CD14-positive monocyte (primary cell): ENCODE results near the gene SPATA13. TPM values are rescaled to one million over a fixed set of nuclear protein-coding genes. Genes with fewer than 3 reads are reported as not detected.
A peak's percentile ranks its signal among the peaks of the same experiment; 100 is the strongest.

Experiments used
- DNase-seq, 3 donors: peaks; one replicate each; pipeline ENCODE4 v3.0.0-alpha.2; 2011 to 2022
- H2AFZ ChIP-seq: 2 replicates; pipeline ENCODE4 v1.6.0; 2012; ENCODE audit warnings: mild to moderate bottlenecking, low read depth, low read length, inconsistent platforms; ENCODE audit not compliant: insufficient read depth, poor library complexity, severe bottlenecking
- H3K27ac ChIP-seq, 2 donors: 1 replicate in 1 of 2; 2 replicates in 1 of 2; pipeline ENCODE4 v1.5.1; 2012 to 2013; ENCODE audit warnings: low read length in 2 of 2, control low read depth in 1 of 2, inconsistent platforms in 1 of 2, low read depth in 1 of 2, mild to moderate bottlenecking in 1 of 2
- H3K27me3 ChIP-seq, 2 donors: one replicate each; pipeline versions ENCODE4 v1.6.0 to v1.6.1; 2011 to 2013; ENCODE audit warnings: low read length in 2 of 2; ENCODE audit not compliant: control insufficient read depth in 2 of 2, insufficient read depth in 2 of 2
- H3K36me3 ChIP-seq, 2 donors: replicated peaks in 1 of 2; 1 replicate in 1 of 2; 2 replicates in 1 of 2; pipeline versions ENCODE4 v1.5.1 to v1.6.1; 2012 to 2013; ENCODE audit warnings: low read length in 2 of 2, control low read depth in 1 of 2, inconsistent platforms in 1 of 2, mild to moderate bottlenecking in 1 of 2; ENCODE audit not compliant: insufficient read depth in 2 of 2, control insufficient read depth in 1 of 2
- H3K4me1 ChIP-seq, 2 donors: 1 replicate in 1 of 2; 2 replicates in 1 of 2; pipeline versions ENCODE4 v1.5.1 to v1.6.1; 2012 to 2013; ENCODE audit warnings: low read length in 2 of 2, control low read depth in 1 of 2, inconsistent platforms in 1 of 2, mild to moderate bottlenecking in 1 of 2, moderate library complexity in 1 of 2; ENCODE audit not compliant: insufficient read depth in 2 of 2, control insufficient read depth in 1 of 2
- H3K4me2 ChIP-seq: replicated peaks from 2 replicates; pipeline ENCODE3; 2012; ENCODE audit warnings: low read length, moderate library complexity, mild to moderate bottlenecking; ENCODE audit not compliant: poor library complexity, severe bottlenecking; ENCODE audit errors: extremely low read depth
- H3K4me3 ChIP-seq, 3 experiments: fragments of 200-600 bp in 1 of 3; sonication (generic) in 1 of 3; replicated peaks in 1 of 3; 1 replicate in 2 of 3; 2 replicates in 1 of 3; pipeline ENCODE4 v1.5.1; 2011 to 2013; ENCODE audit warnings: low read length in 3 of 3, mild to moderate bottlenecking in 3 of 3, control low read depth in 2 of 3, low read depth in 2 of 3, inconsistent platforms in 1 of 3, moderate library complexity in 1 of 3
- H3K79me2 ChIP-seq: 2 replicates; pipeline ENCODE4 v1.6.0; 2012; ENCODE audit warnings: mild to moderate bottlenecking, control low read depth, inconsistent platforms, low read length, moderate library complexity; ENCODE audit not compliant: insufficient read depth
- H3K9ac ChIP-seq: 2 replicates; pipeline ENCODE4 v1.6.0; 2017; ENCODE audit warnings: low read length, mild to moderate bottlenecking; ENCODE audit not compliant: insufficient read depth, poor library complexity, severe bottlenecking
- H3K9me3 ChIP-seq, 2 donors: replicated peaks in 1 of 2; 1 replicate in 1 of 2; 2 replicates in 1 of 2; pipeline versions ENCODE4 v1.5.1 to v1.6.1; 2012 to 2013; ENCODE audit warnings: low read length in 2 of 2, control low read depth in 1 of 2; ENCODE audit not compliant: control insufficient read depth in 1 of 2, insufficient read depth in 1 of 2
- H4K20me1 ChIP-seq: 2 replicates; pipeline ENCODE4 v1.6.0; 2012; ENCODE audit warnings: mild to moderate bottlenecking, low read length, control low read depth, moderate library complexity; ENCODE audit not compliant: insufficient read depth
- H3K27ac Mint-ChIP-seq, 7 donors: one replicate each; pipeline ENCODE4 v1.8.0; 2020; ENCODE audit warnings: mild to moderate bottlenecking in 7 of 7, mixed read lengths in 7 of 7, moderate library complexity in 6 of 7, inconsistent platforms in 2 of 7
- H3K27me3 Mint-ChIP-seq, 3 donors: one replicate each; pipeline ENCODE4 v1.8.0; 2021 to 2022; ENCODE audit warnings: low read depth in 3 of 3, mild to moderate bottlenecking in 3 of 3, mixed read lengths in 3 of 3, moderate library complexity in 3 of 3, inconsistent platforms in 1 of 3
- H3K36me3 Mint-ChIP-seq, 2 donors: one replicate each; pipeline ENCODE4 v1.8.0; 2020; ENCODE audit warnings: mixed read lengths in 2 of 2, inconsistent platforms in 1 of 2, mild to moderate bottlenecking in 1 of 2
- H3K4me1 Mint-ChIP-seq: one replicate; pipeline ENCODE4 v1.8.0; 2020; ENCODE audit warnings: mild to moderate bottlenecking, mixed read lengths
- H3K4me3 Mint-ChIP-seq, 2 donors: one replicate each; pipeline ENCODE4 v1.8.0; 2020; ENCODE audit warnings: mild to moderate bottlenecking in 2 of 2, mixed read lengths in 2 of 2, moderate library complexity in 1 of 2
- H3K9me3 Mint-ChIP-seq, 7 donors: one replicate each; pipeline ENCODE4 v1.8.0; 2020 to 2022; ENCODE audit warnings: mixed read lengths in 7 of 7, mild to moderate bottlenecking in 6 of 7, moderate library complexity in 6 of 7, inconsistent platforms in 2 of 7
- WGBS: methylation state at CpG from one replicate; pipeline ENCODE4 v1.1.5; 2013; ENCODE audit warnings: missing lambda C conversion rate; ENCODE audit not compliant: insufficient coverage; 5-methylcytosine and 5-hydroxymethylcytosine counted together
- intact Hi-C, 2 donors: fragments of 100-400 bp; cut with micrococcal nuclease; formaldehyde crosslinking; loops; one replicate each; pipeline versions ENCODE4 v1.15.0 to v1.15.1; 2023
- polyA plus RNA-seq, 3 donors: library from polyadenylated mRNA; depleted of rRNA in 1 of 3; unstranded in 2 of 3; stranded (reverse) in 1 of 3; fragments of 300-500 nt in 2 of 3; fragments of >200 nt in 1 of 3; fragmentation: Illumina TruSeq in 2 of 3; gene quantifications; 1 replicate in 2 of 3; 2 replicates in 1 of 3; pipeline ENCODE4 v1.2.3, GENCODE V29; 2012 to 2021
- TF ChIP-seq, protein P1 (sequence below): fragments of 200-600 bp; IDR thresholded peaks from one replicate; pipeline ENCODE4 v1.8.0; 2022; ENCODE audit warnings: antibody characterized with exemption, mild to moderate bottlenecking

The SPATA13 gene
- polyA plus RNA-seq, 3 donors: 9.3 to 44.7 (median 11.6) TPM

DNA sequence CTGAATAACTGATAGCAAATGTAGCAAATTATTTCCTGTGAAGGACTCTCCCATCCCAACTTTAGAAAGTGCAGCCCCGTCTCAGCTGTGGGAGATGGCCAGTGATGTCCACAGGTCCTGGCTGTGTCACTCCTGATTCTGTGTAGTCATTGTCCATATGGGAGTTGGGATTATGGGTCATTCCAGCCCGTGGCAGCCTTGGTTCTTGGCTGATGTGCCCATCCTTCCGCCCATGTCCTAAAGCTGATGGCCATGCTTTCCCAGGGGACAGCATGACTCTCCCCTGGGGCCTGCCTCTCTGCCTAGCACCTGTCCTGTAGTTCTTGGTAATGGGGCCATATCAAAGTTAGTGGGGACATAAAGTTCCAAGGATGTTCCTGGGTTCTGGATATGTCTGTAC, 104.9 kb downstream of the SPATA13 start:
- 100% methylated on average over 2 of the region's 3 CpGs for WGBS
- Mint-ChIP-seq H3K36me3 (no peaks in the 10 kb centered on the region), H3K9me3 (no peaks in the 10 kb centered on the region), H3K4me1 (peaks cover 43% of the 10 kb centered on the region), H3K27me3 (peaks cover 0 to 1% (median 0%) of the 10 kb centered on the region in 3 donors), H3K4me3 (no peak overlapping the region), H3K27ac (peak overlapping the region in 1 of 7 donors; percentile 4)
- H3K79me2 ChIP-seq: peaks cover 3% of the 10 kb centered on the region
- DNase-seq: no peak
- TF ChIP-seq, protein P1, sequence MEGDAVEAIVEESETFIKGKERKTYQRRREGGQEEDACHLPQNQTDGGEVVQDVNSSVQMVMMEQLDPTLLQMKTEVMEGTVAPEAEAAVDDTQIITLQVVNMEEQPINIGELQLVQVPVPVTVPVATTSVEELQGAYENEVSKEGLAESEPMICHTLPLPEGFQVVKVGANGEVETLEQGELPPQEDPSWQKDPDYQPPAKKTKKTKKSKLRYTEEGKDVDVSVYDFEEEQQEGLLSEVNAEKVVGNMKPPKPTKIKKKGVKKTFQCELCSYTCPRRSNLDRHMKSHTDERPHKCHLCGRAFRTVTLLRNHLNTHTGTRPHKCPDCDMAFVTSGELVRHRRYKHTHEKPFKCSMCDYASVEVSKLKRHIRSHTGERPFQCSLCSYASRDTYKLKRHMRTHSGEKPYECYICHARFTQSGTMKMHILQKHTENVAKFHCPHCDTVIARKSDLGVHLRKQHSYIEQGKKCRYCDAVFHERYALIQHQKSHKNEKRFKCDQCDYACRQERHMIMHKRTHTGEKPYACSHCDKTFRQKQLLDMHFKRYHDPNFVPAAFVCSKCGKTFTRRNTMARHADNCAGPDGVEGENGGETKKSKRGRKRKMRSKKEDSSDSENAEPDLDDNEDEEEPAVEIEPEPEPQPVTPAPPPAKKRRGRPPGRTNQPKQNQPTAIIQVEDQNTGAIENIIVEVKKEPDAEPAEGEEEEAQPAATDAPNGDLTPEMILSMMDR: no peak
- H3K4me2 ChIP-seq: no peak overlapping the region
- H4K20me1 ChIP-seq: no peaks in the 10 kb centered on the region
- no peaks in the 10 kb centered on the region for H3K9me3 ChIP-seq
- intact Hi-C loops: no loop called here
- H3K27me3 ChIP-seq: no peaks in the 10 kb centered on the region
- no peak overlapping the region for H3K27ac ChIP-seq
- H3K36me3 ChIP-seq: no peaks in the 10 kb centered on the region
- no peak overlapping the region for H3K4me3 ChIP-seq
- no peak overlapping the region for H3K9ac ChIP-seq
- peak overlapping the region; percentile 71 for H2AFZ ChIP-seq
- peaks cover 25 to 34% of the 10 kb centered on the region in 2 donors for H3K4me1 ChIP-seq

DNA sequence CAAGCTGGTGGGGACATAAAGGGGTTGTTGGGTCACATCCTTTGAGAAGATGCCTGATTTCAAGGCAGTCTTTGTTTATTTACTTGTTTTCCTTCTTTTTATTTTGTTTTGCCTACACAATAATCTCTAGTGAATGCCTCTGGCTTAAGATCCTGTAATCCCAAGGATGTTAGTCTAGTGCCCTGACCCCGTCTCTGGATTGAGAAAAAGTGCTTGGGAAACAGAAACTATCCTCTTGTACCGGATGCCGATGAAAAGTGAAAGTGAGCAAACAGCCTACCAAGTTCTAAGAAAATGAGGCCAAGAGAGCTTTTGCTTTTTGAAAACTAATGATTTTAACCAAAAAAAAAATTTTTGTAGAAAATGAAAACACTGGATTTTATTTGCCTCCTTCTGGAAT, 106.8 kb downstream of the SPATA13 start:
- Histone ChIP-seq H3K4me2 (peak overlapping the region; percentile 49), H2AFZ (peak overlapping the region; percentile 82), H3K27ac (peak overlapping the region in 1 of 2 donors; percentile 86)

More for the DNA sequence above, 106.8 kb downstream of the SPATA13 start:
- H3K9ac ChIP-seq: peak overlapping the region; percentile 46
- Mint-ChIP-seq H3K9me3 (no peaks in the 10 kb centered on the region), H3K4me1 (peaks cover 35% of the 10 kb centered on the region), H3K27ac (peak overlapping the region; percentile 72 to 95 (median 89)), H3K4me3 (peak overlapping the region; percentile 51 to 87), H3K27me3 (peaks cover 0 to 4% (median 3%) of the 10 kb centered on the region in 3 donors), H3K36me3 (peaks cover 0 to 3% of the 10 kb centered on the region in 2 donors)
- WGBS: 0% methylated on average over 3 of the region's 3 CpGs
- H3K4me1 ChIP-seq: peaks cover 29 to 50% of the 10 kb centered on the region in 2 donors
- H4K20me1 ChIP-seq: peaks cover 8% of the 10 kb centered on the region
- peak overlapping the region; percentile 22 to 64 (median 47) for H3K4me3 ChIP-seq
- H3K36me3 ChIP-seq: no peaks in the 10 kb centered on the region
- no peaks in the 10 kb centered on the region for H3K27me3 ChIP-seq
- peak in 1 of 3 donors; percentile 47 for DNase-seq
- H3K9me3 ChIP-seq: no peaks in the 10 kb centered on the region
- TF ChIP-seq, protein P1: no peak
- H3K79me2 ChIP-seq: peaks cover 21% of the 10 kb centered on the region
- intact Hi-C loops: no loop called here
